ENCODE results near the gene PCBP3.

PCBP3 gene

GRCh38 chr21:45938811-45939520, 295.4 kb downstream of the PCBP3 start:
- Histone ChIP-seq H3K4me3 (ENCODE audit: low read length) (no peak overlapping the region), H3K4me2 (ENCODE audit: low read length) (no peak overlapping the region), H3K4me1 (ENCODE audit: control insufficient read depth, insufficient read depth, low read length) (no peaks in the 10 kb centered on the region), H3K9me3 (replicated peaks; ENCODE audit: low read length) (peaks cover 12% of the 10 kb centered on the region), H3K27me3 (ENCODE audit: control insufficient read depth, insufficient read depth, low read length) (peaks cover 23% of the 10 kb centered on the region), H3K9ac (ENCODE audit: low read depth, low read length) (no peak overlapping the region), H3K36me3 (ENCODE audit: insufficient read depth, low read length) (no peaks in the 10 kb centered on the region)

- Histone ChIP-seq H3K36me3 (ENCODE audit: insufficient read depth, low read length) (no peaks in the 10 kb centered on the region), H3K4me1 (ENCODE audit: control insufficient read depth, insufficient read depth, low read length) (no peaks in the 10 kb centered on the region), H3K4me3 (ENCODE audit: low read length) (no peak overlapping the region), H3K9me3 (replicated peaks; ENCODE audit: low read length) (peaks cover 12% of the 10 kb centered on the region), H3K9ac (ENCODE audit: low read depth, low read length) (no peak overlapping the region), H3K4me2 (ENCODE audit: low read length) (no peak overlapping the region), H3K27me3 (ENCODE audit: control insufficient read depth, insufficient read depth, low read length) (peaks cover 23% of the 10 kb centered on the region)
These were observed 296.1 kb downstream of the PCBP3 start for GRCh38 chr21:45939521-45940045.

GRCh38 chr21:45940091-45940490, 296.6 kb downstream of the PCBP3 start:
- Histone ChIP-seq H3K4me1 (ENCODE audit: control insufficient read depth, insufficient read depth, low read length) (no peaks in the 10 kb centered on the region), H3K4me2 (ENCODE audit: low read length) (no peak overlapping the region), H3K9ac (ENCODE audit: low read depth, low read length) (no peak overlapping the region), H3K4me3 (ENCODE audit: low read length) (no peak overlapping the region), H3K36me3 (ENCODE audit: insufficient read depth, low read length) (no peaks in the 10 kb centered on the region), H3K27me3 (ENCODE audit: control insufficient read depth, insufficient read depth, low read length) (peaks cover 23% of the 10 kb centered on the region), H3K9me3 (replicated peaks; ENCODE audit: low read length) (peaks cover 11% of the 10 kb centered on the region)

GRCh38 chr21:45940621-45941337, 297.3 kb downstream of the PCBP3 start:
- H3K9ac ChIP-seq (ENCODE audit: low read depth, low read length): no peak overlapping the region
- peaks cover 22% of the 10 kb centered on the region for H3K27me3 ChIP-seq (ENCODE audit: control insufficient read depth, insufficient read depth, low read length)
- no peak overlapping the region for H3K4me3 ChIP-seq (ENCODE audit: low read length)
- no peak overlapping the region for H3K4me2 ChIP-seq (ENCODE audit: low read length)
- peaks cover 5% of the 10 kb centered on the region for H3K9me3 ChIP-seq (replicated peaks; ENCODE audit: low read length)
- no peaks in the 10 kb centered on the region for H3K36me3 ChIP-seq (ENCODE audit: insufficient read depth, low read length)
- no peaks in the 10 kb centered on the region for H3K4me1 ChIP-seq (ENCODE audit: control insufficient read depth, insufficient read depth, low read length)

GRCh38 chr21:45941338-45941710, 297.8 kb downstream of the PCBP3 start:
- Histone ChIP-seq H3K9ac (ENCODE audit: low read depth, low read length) (no peak overlapping the region), H3K4me2 (ENCODE audit: low read length) (no peak overlapping the region), H3K4me3 (ENCODE audit: low read length) (no peak overlapping the region), H3K9me3 (replicated peaks; ENCODE audit: low read length) (no peaks in the 10 kb centered on the region), H3K27me3 (ENCODE audit: control insufficient read depth, insufficient read depth, low read length) (peaks cover 17% of the 10 kb centered on the region), H3K4me1 (ENCODE audit: control insufficient read depth, insufficient read depth, low read length) (no peaks in the 10 kb centered on the region), H3K36me3 (ENCODE audit: insufficient read depth, low read length) (no peaks in the 10 kb centered on the region)

GRCh38 chr21:45941717-45942546, 298.4 kb downstream of the PCBP3 start:
- H3K9ac ChIP-seq (ENCODE audit: low read depth, low read length): no peak overlapping the region
- H3K27me3 ChIP-seq (ENCODE audit: control insufficient read depth, insufficient read depth, low read length): peaks cover 11% of the 10 kb centered on the region
- H3K4me2 ChIP-seq (ENCODE audit: low read length): no peak overlapping the region
- H3K36me3 ChIP-seq (ENCODE audit: insufficient read depth, low read length): no peaks in the 10 kb centered on the region
- H3K4me3 ChIP-seq (ENCODE audit: low read length): no peak overlapping the region
- H3K9me3 ChIP-seq (replicated peaks; ENCODE audit: low read length): no peaks in the 10 kb centered on the region
- no peaks in the 10 kb centered on the region for H3K4me1 ChIP-seq (ENCODE audit: control insufficient read depth, insufficient read depth, low read length)

GRCh38 chr21:45942755-45943629, 299.5 kb downstream of the PCBP3 start:
- H3K9me3 ChIP-seq (replicated peaks; ENCODE audit: low read length): no peaks in the 10 kb centered on the region
- H3K4me3 ChIP-seq (ENCODE audit: low read length): no peak overlapping the region
- no peak overlapping the region for H3K9ac ChIP-seq (ENCODE audit: low read depth, low read length)
- H3K36me3 ChIP-seq (ENCODE audit: insufficient read depth, low read length): no peaks in the 10 kb centered on the region
- H3K27me3 ChIP-seq (ENCODE audit: control insufficient read depth, insufficient read depth, low read length): peaks cover 14% of the 10 kb centered on the region
- no peak overlapping the region for H3K4me2 ChIP-seq (ENCODE audit: low read length)
- no peaks in the 10 kb centered on the region for H3K4me1 ChIP-seq (ENCODE audit: control insufficient read depth, insufficient read depth, low read length)

- no peaks in the 10 kb centered on the region for H3K36me3 ChIP-seq (ENCODE audit: insufficient read depth, low read length)
These were observed 300.4 kb downstream of the PCBP3 start for GRCh38 chr21:45943630-45944540.

GRCh38 chr21:45944601-45945000, 301.1 kb downstream of the PCBP3 start:
- Histone ChIP-seq H3K9ac (ENCODE audit: low read depth, low read length) (no peak overlapping the region), H3K27me3 (ENCODE audit: control insufficient read depth, insufficient read depth, low read length) (peaks cover 20% of the 10 kb centered on the region), H3K4me2 (ENCODE audit: low read length) (no peak overlapping the region), H3K9me3 (replicated peaks; ENCODE audit: low read length) (no peaks in the 10 kb centered on the region), H3K36me3 (ENCODE audit: insufficient read depth, low read length) (no peaks in the 10 kb centered on the region), H3K4me3 (ENCODE audit: low read length) (no peak overlapping the region), H3K4me1 (ENCODE audit: control insufficient read depth, insufficient read depth, low read length) (peaks cover 6% of the 10 kb centered on the region)

More at GRCh38 chr21:45943630-45944540, 300.4 kb downstream of the PCBP3 start:
- peaks cover 15% of the 10 kb centered on the region for H3K27me3 ChIP-seq (ENCODE audit: control insufficient read depth, insufficient read depth, low read length)
- no peak overlapping the region for H3K9ac ChIP-seq (ENCODE audit: low read depth, low read length)
- H3K4me3 ChIP-seq (ENCODE audit: low read length): no peak overlapping the region
- H3K4me1 ChIP-seq (ENCODE audit: control insufficient read depth, insufficient read depth, low read length): no peaks in the 10 kb centered on the region
- H3K9me3 ChIP-seq (replicated peaks; ENCODE audit: low read length): no peaks in the 10 kb centered on the region
- H3K4me2 ChIP-seq (ENCODE audit: low read length): no peak overlapping the region
